GM20000 (cell line): Measurements from ENCODE around the gene SLC4A2.
A peak's percentile ranks its signal among the peaks of the same experiment; 100 is the strongest.

Experiments
- DNase-seq: peaks from one replicate; pipeline ENCODE4 v3.0.0; 2012; ENCODE audit warnings: low spot score
- TF ChIP-seq, protein P1 (sequence below): IDR thresholded peaks from 2 replicates; pipeline ENCODE4 v1.5.1; 2012; ENCODE audit warnings: mild to moderate bottlenecking, control low read depth; ENCODE audit errors: extremely low read depth, missing control alignments

Gene SLC4A2

DNA sequence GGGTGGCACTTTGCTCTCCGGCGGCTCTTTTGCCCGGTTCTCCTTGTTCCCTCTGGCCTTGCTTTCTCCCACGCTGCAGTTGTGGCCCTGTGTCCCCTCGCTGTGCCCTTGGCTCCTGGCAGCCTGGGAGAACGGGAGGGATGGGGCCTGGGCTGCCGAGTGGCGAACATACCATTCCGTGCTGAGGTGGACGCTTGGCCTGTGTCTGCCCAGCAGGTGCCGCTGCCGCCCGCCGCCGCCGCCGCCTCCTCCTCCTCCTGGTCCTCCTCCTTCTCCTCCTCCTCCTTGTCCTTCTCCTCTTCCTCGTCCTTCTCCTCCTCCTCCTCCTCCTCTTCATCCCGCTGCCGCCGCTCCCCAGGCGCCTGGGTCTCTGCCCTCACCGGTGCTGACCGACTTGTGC lies 62.9 kb downstream of the SLC4A2 start:
- TF ChIP-seq, protein P1, sequence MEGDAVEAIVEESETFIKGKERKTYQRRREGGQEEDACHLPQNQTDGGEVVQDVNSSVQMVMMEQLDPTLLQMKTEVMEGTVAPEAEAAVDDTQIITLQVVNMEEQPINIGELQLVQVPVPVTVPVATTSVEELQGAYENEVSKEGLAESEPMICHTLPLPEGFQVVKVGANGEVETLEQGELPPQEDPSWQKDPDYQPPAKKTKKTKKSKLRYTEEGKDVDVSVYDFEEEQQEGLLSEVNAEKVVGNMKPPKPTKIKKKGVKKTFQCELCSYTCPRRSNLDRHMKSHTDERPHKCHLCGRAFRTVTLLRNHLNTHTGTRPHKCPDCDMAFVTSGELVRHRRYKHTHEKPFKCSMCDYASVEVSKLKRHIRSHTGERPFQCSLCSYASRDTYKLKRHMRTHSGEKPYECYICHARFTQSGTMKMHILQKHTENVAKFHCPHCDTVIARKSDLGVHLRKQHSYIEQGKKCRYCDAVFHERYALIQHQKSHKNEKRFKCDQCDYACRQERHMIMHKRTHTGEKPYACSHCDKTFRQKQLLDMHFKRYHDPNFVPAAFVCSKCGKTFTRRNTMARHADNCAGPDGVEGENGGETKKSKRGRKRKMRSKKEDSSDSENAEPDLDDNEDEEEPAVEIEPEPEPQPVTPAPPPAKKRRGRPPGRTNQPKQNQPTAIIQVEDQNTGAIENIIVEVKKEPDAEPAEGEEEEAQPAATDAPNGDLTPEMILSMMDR = no peak
- DNase-seq = no peak

DNA sequence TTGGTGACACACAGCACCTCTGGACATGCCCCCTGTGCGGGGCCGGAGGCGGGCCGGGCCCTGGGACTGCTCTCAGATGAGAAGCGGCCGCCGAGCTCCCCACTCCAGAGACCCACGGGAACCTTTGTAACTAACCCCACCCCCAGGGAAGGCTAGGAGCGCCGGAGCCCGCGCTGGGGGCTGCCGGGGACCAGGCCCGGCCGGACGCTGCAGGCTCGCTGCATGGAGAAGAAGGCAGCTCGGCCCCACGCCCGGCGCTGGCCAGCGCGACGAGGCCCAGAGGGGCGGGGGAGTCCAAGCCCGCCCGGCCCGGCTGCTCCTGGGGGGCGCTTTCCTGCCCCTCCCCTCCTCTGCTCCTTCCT lies 63.4 kb downstream of the SLC4A2 start:
- TF ChIP-seq, protein P1 = no peak
- DNase-seq = no peak

DNA sequence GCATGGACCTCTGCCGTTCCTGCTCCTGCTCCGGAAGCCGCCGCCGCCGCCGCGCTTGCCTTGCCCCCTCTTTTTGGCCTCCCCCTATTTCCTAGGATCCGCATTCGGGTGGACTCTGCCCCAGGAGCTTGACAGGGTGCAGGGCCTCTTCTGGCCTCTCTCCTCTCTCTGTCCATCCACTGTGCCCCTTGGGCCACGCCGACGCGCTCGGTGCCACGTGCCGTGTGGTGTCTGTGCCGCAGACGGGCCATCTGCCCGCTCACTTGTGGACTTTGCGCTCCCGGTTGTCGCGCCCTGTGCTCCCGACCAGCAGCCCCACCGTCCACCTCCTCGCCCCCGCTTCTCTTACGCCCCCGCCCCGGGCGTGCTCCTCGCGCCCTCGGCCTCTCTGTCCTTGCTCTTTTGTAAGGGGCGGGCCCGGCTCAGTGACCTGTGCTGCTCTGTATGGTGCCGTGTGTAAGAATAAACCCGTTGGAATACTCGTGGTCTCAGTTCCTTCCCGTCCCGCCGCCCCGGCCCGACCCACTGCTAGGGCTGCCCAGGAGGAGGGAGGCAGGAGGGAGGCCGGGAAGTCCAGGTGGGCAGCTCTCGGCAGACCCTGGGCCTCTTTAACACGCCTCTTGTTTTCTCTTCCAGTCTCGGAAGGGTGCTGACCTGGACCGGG lies 63.9 kb downstream of the SLC4A2 start:
- TF ChIP-seq, protein P1 = no peak
- DNase-seq = peak; percentile 39

DNA sequence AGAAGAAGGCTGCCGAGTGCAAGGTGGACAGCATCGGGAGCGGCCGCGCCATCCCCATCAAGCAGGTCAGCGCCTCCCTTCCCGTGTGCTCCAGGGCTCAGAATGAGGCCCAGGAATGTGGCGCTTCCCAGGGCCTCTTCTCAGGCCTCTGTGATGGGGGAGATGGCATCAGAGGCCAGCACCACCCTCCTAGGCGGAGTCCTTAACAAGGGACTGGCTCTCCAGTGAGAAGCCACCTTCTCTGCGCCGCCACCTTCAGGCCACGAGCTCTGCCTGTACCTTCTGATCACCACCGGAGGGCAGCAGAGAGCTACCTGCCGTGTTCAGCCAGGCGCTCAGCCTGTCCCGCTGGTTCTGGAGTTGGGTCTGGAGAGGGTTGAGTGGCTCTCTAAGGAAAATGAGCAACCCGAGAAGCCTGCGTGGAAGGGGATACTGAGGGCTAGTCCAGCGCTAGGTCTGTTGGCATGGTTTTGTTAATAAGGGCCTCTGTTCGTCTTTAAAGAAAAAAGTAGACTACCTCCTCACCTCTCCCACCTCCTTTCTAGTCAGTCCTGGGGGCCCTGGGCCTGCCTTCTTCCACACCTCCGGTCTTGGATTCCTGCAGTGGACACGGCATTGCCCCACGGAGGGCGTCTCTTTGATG lies 64.6 kb downstream of the SLC4A2 start:
- TF ChIP-seq, protein P1 = peak; percentile 97
- DNase-seq = peak; percentile 99

DNA sequence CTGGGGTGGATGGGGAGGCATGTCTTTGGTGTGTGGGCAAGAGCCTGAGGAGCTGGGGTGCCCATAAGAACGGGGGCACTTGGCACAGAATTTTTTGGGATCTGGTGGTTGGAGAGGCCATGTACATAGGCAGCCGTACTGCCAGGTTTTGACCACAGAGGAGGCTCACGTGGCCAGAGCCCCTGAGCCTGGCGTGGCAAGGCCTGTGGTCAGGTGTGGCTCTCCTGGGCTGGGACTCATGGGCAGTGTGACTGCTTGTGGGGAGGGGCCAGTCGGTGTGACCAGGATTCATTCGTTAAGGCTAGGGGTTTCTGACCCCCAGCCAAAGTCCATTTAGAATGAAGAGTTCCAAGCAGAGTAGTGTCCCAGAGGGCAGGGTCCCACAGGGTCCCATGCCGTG lies 65.1 kb downstream of the SLC4A2 start:
- DNase-seq = peak; percentile 35
- TF ChIP-seq, protein P1 = no peak

DNA sequence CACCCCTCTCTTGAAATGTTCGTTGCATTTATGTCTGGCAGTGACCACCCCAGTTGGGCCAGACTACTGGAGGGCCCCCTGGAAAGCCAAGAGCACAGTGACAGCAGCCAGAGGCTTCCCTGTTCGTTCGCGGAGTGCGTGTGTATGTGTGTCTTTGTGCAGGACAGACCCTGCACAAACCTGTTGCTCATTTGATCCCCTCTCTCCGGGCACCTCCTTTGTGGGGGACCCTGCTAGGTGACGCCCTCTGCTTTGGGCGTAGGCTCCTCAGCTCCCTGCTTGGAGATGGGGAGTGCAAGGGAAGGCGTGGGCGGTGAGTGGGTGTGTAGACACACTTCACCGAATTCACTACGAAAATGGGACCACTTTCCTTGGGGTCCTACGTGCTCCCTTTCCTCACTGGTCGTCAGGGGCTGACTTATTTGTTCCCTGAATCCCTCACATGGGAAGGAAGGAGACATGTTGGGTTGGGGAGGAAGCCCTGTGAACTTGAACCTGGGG lies 65.6 kb downstream of the SLC4A2 start:
- DNase-seq = peak; percentile 51
- TF ChIP-seq, protein P1 = no peak

DNA sequence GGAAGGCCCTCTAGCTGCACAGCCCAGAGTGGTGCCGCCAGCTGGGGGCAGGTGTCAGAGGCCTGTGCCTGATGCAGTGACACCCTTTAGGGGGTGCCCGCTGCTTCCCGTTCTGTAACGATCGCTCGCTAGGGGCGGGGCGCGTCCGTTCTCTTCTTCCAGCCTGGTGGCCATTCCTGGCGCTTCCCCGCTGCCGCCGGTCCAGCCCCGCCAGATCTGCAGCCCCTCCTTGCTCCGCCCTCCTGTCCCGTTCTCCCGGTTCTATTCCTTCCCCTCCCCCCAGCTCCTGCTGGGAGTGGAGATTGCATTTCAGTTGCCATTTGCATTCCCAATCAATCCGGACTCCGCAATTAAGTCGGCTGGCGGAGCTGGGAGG lies 66.1 kb downstream of the SLC4A2 start:
- TF ChIP-seq, protein P1 = no peak

More for the DNA sequence above, 66.1 kb downstream of the SLC4A2 start:
- no peak for DNase-seq
